ENCODE measurements around the gene RNH1.

The RNH1 gene

GRCh38 chr11:454043-454442 lies 53.0 kb downstream of the RNH1 start:
- no peak for TF ChIP-seq CTCF (IDR thresholded peaks at IDR 0.05; ENCODE audit: low read length, missing control alignments)
- DNase-seq (ENCODE audit: low read depth), result no peak
- H3K4me3 ChIP-seq (replicated peaks; ENCODE audit: low read depth, low read length), result no peak overlapping the region

GRCh38 chr11:453564-453963 lies 53.5 kb downstream of the RNH1 start:
- H3K4me3 ChIP-seq (replicated peaks; ENCODE audit: low read depth, low read length), result no peak overlapping the region
- DNase-seq (ENCODE audit: low read depth), result no peak
- TF ChIP-seq CTCF (IDR thresholded peaks at IDR 0.05; ENCODE audit: low read length, missing control alignments), result no peak

GRCh38 chr11:452916-453527 lies 54.0 kb downstream of the RNH1 start:
- no peak overlapping the region for H3K4me3 ChIP-seq (replicated peaks; ENCODE audit: low read depth, low read length)
- DNase-seq (ENCODE audit: low read depth), result no peak
- TF ChIP-seq CTCF (IDR thresholded peaks at IDR 0.05; ENCODE audit: low read length, missing control alignments), result no peak

- H3K4me3 ChIP-seq (replicated peaks; ENCODE audit: low read depth, low read length), result no peak overlapping the region
- TF ChIP-seq CTCF (IDR thresholded peaks at IDR 0.05; ENCODE audit: low read length, missing control alignments), result no peak
- no peak for DNase-seq (ENCODE audit: low read depth)
Measured at GRCh38 chr11:452203-452744, 54.8 kb downstream of the RNH1 start.

- DNase-seq (ENCODE audit: low read depth), result no peak
- peak overlapping the region; percentile 68 for H3K4me3 ChIP-seq (replicated peaks; ENCODE audit: low read depth, low read length)
- no peak for TF ChIP-seq CTCF (IDR thresholded peaks at IDR 0.05; ENCODE audit: low read length, missing control alignments)
Measured at GRCh38 chr11:451738-452137, 55.3 kb downstream of the RNH1 start.

- TF ChIP-seq CTCF (IDR thresholded peaks at IDR 0.05; ENCODE audit: low read length, missing control alignments), result no peak
- DNase-seq (ENCODE audit: low read depth), result peak; percentile 63
- H3K4me3 ChIP-seq (replicated peaks; ENCODE audit: low read depth, low read length), result peak overlapping the region; percentile 68
Measured at GRCh38 chr11:450809-451451, 56.1 kb downstream of the RNH1 start.

All from fibroblast of pulmonary artery (primary cell).